Measurements from ENCODE around the gene CLCA4.

The CLCA4 gene

DNA sequence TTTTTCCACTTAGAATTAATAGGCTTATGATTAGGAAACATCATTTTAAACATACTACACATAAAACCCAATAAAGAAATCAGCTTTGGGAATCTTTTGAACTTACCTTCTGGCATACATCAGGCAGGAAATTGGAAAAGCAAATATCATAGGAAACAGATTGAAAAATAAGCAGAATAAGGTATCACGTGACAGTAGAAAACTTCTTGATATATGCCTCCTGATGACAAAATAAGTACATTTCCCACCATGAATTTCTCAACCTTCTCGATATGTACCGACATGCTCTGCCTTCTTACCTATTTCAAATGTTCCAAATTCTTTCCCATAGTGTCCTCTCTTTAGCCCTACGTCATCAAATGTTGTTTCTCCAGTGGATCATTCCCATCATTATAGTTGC lies 72.4 kb downstream of the CLCA4 start:
- no peak for DNase-seq

- no peak for DNase-seq
These were observed 74.4 kb downstream of the CLCA4 start for GRCh38 chr1:86621286-86621685.
